ENCODE data around the gene CRISP3.
"Not testable (repeated sequence)": the region's sequence is repeated elsewhere in the genome, so short reads cannot be mapped to it uniquely, and the experiment has no call there.

CRISP3 gene

DNA sequence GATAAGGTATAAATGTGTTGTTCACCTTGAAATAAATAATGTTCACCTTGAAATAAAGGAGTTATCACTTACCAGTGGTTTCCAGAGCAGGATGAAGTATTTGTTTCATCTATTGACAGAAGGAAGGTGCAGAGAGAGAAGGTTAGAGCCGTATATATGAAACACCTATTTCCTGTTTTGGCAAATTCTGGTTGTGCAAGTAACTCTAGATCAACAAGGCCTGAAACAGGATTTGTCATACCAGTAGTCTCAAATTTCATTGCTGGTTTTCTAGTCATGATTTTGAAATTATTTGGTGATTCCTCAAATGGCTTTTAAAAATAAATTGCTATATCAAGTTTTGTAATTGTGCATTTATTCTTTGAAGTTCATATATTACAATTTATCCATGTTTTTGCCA is at the start of gene CRISP3:
Gene CRISP3, minus strand, starts transcription at position 130 of the 400 bp plus-strand sequence. Its CDS starts 21 bp downstream, at position 109.
- no peak for DNase-seq

GRCh38 chr6:49790341-49790740 is 46.2 kb upstream of the CRISP3 start:
- DNase-seq, result no peak

DNA sequence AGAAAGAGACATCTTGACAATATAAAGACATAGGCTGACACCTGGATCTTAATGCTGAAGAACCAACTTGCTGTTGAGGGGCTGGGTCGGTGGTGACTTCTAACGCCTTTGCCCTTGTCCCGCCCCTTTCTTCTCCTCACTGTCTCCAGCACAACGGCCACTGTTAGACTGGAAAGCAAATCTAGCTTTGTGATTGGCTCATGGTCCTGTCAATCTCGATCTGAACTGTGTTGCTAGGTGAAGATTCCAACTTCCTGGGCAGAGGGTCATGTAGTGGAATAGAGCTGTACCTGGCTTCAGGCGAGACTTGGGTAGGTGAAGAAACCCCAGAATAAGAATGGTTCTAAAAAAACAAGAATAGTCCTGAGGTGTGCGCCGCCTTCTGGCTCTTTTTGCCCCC is 43.0 kb upstream of the CRISP3 start, which contains the start of gene PGK2:
Gene PGK2, minus strand, starts transcription at position 110 of the 400 bp plus-strand sequence. Its CDS starts 98 bp downstream, at position 12.
- DNase-seq, result no peak

DNA sequence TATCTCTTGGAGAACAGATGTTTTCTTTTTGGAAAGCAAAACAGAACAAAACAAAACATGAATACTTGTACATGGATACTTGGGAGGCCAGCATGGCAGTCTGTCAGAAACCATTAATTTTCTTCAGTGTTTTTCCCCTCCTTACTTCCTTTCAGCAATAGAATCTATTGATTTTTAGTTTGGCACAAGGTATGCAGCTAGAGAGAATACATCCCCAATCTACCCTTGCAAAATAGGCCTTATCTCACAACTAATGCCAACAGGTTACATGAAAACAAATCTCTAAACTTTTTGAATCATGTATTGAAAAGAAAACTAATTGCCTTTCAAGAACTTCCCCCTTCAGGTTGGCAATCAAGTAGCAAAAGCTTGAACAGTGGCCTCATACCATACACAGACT is 40.1 kb upstream of the CRISP3 start:
- DNase-seq, result no peak

GRCh38 chr6:49782725-49783124 is 38.5 kb upstream of the CRISP3 start:
- DNase-seq, result no peak

DNA sequence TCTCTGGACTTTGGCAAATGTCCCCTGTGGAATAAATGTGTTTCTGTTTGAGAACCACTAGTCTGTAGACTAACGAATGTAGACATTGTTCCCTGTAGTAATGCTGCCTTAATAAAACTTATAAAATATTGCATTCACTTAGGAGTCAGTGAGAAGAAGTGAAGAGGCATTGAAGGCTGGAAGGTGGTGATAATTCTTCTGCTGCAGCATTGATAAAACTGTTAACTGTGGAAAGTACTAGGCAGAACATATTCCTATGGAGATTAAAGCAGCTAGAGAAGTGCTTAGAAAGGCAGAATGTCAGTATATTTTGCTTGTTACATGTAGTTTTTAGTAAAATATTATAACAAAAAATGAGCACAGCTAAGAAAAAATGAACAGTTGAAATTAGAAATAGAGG is 38.1 kb upstream of the CRISP3 start:
- DNase-seq, result no peak

GRCh38 chr6:49776444-49776843 is 32.3 kb upstream of the CRISP3 start:
- DNase-seq, result no peak

- DNase-seq, result no peak
Observed at GRCh38 chr6:49775043-49775442, 30.9 kb upstream of the CRISP3 start.

DNA sequence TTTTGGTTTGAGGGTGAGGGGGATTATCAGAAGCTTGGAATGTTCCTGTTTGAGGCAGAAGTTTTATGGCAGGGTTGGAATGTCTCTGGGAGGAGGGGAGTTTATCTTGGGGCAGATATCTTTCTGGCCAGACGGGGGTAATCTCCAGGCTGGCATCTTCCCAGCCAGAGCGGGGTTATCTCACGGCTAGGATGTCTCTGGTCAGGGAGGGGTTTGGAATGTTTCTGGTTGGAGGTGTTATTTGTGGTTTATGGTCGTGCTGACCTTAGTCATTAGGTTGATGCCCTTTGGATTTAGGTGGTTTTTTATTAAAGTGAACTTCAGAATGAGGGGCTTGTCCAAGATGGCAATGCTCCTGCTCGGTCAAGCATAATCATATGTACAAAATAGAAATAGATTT is 28.1 kb upstream of the CRISP3 start:
- DNase-seq, result no peak

DNA sequence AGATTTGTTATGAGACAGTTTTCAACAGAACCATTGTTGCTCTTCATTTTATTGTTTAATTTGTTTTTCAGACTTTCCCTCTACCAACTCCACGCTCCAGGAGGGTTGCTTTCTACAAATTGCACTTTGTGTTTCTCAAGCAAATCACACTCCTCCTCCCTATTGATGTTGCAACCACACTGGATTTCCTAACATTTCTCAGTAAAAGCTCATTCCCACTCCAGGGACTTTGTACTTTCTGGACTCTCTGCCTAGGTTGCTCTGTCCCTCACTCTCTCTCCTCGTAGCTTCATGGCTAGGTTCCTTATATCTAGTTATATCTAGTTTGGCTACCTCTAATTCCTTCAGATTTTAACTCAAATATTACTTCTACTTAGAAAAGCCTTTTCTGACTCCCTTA is 22.6 kb upstream of the CRISP3 start:
- no peak for DNase-seq

- DNase-seq, result no peak
Observed at GRCh38 chr6:49764571-49765236, 20.5 kb upstream of the CRISP3 start.

GRCh38 chr6:49743429-49743828 is 759 bp downstream of the CRISP3 start:
- DNase-seq, result no peak

GRCh38 chr6:49739423-49739822 is 4.8 kb downstream of the CRISP3 start:
- no peak for DNase-seq

DNA sequence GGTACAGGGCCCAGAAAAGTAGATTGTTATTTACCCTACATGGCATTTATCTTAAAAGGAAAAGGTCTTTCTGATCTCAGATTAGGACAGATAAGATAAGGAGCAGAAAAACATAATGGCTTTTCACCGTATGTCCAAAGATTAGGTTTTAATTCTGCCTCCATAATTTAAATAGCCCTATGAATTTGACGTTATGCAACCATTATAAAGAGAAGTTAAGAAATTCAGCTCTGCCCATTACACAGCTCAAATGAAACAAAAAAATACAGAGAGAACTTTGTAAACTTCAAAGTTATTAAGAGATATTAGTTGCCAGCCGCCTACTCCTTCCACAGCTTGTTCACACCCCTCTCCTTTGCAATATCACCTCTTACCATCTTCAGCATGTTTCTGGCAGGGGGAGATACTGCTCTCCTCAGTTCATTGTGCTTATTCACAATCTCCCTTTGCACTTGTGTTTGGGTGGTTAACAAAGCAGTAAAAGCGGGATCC is 8.1 kb downstream of the CRISP3 start:
- DNase-seq, result no peak

DNA sequence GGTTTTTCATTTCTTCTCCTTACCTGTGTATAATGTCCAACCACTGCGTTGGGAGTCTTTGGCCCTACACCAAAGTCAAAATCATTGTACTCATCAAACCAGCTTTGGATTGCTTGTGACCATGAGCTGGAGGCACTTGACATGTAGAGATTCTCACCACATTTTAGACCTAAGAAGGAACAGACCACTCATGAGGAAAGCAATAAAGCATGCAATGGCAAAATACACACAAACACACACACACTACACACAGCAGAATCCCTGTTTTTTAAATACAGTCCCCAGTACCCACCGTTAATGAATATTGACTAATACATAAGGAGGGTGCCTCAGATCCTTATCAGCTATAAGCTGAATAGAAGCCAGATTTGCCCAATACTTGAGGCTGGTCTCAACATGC is 10.5 kb downstream of the CRISP3 start:
- no peak for DNase-seq

DNA sequence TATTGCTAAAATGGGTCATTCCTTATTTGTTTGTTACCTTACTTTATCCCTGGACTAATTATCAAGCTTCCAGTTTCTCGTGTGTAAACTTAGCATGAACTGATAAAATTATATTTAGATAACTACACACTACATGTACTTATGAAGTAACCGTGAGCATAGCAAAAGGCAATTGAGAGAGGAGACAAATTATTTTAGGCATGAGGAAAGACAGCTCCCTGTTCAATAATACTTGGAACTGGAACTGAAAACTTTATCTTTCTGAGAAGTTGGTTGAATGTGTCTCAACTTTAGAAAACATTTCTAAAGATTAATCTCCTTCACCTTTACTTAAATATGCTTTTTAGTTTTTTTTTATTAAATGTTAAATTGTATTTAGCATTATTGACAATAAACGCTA is 11.4 kb downstream of the CRISP3 start:
- no peak for DNase-seq

DNA sequence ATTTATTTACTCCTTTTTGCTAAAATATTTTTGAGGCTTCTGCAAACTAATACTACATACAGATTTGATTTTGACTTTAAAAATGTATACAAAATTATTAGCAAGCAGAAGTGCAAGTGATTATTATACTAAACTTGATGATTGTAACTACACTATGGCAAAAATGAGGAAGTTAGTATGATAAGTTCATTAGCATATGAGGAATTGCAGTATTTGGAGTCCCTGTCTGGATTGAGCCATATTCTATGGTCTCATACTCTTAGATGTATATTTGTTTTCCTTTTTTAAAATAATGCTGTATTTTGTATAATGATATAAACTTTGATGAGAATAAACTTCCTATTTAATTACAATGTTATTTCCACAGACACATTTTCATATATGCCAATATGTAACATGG is 13.9 kb downstream of the CRISP3 start:
- no peak for DNase-seq

DNA sequence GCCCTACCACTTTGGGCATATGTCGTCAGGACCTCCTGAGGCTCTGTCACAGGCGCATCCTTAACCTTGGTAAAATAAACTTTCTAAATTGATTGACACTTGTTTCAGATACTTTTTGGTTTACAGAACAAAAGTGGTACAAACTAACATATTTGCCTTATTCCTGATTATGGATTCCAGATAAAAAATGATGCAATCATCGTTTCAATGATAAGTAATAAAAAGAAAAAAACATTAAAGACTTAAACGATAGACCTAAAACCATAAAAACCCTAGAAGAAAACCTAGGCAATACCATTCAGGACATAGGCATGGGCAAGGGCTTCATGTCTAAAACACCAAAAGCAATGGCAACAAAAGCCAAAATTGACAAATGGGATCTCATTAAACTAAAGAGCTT is 20.3 kb downstream of the CRISP3 start:
- not testable (repeated sequence) for DNase-seq

- no peak for DNase-seq
Observed at GRCh38 chr6:49721297-49721696, 22.9 kb downstream of the CRISP3 start.

DNA sequence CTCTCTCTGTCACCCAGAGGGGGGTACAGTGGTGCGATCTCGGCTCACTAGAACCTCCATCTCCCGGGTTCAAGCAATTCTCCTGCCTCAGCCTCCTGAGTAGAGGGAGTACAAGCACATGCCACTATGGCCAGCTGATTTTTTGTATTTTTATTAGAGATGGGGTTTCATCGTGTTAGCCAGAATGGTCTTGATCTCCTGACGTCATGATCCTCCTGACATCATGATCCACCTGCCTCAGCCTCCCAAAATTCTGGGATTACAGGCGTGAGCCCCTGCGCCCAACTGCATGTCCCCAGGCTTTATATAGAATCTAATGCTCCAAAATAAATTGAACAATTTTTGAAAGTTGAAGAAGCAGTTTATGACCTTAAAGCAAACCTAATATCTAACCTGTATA is 23.8 kb downstream of the CRISP3 start:
- no peak for DNase-seq

- DNase-seq, result no peak
Observed at GRCh38 chr6:49713346-49713745, 30.8 kb downstream of the CRISP3 start, which contains the start of gene CRISP2. TSS of gene CRISP2 (minus strand) at chr6:49713543. CDS start at chr6:49709196, 4,347 bp downstream.

DNA sequence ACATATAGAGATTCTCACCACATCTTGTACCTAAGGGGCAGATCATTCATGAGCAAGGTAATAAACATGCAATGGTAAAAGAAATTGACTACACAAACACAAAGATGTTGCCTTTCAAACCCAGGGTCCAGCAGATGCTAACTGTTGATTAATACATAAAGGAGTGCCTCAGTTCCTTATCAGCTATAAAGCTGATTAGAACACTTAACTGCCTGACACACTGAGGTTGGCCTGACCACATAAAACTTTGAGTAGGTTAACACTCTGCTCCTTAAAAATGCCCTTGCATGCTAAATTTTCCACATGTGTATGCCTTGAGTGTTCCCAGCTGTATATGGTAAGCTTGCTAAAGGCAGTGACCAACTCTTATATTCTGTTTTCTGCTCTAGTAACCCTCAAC is 45.7 kb downstream of the CRISP3 start:
- no peak for DNase-seq

GRCh38 chr6:49693512-49693911 is 50.7 kb downstream of the CRISP3 start:
- no peak for DNase-seq

GRCh38 chr6:49692534-49692933 is 51.7 kb downstream of the CRISP3 start:
- DNase-seq, result no peak
